HG03442 (cell line): ENCODE measurements around the gene TRIO.

Experiments
- ATAC-seq: cut with Tn5 transposase; IDR thresholded peaks from one replicate; pipeline ENCODE4 v1.9.1; 2021; ENCODE audit warnings: mild to moderate bottlenecking, moderate library complexity; ENCODE audit not compliant: unreplicated experiment

Gene TRIO

GRCh38 chr5:14443671-14444093 lies 300.5 kb downstream of the TRIO start:
- no peak for ATAC-seq

- no peak for ATAC-seq
Measured at GRCh38 chr5:14444161-14444560, 301.0 kb downstream of the TRIO start.

- ATAC-seq, result no peak
Measured at GRCh38 chr5:14445013-14445412, 301.9 kb downstream of the TRIO start.

GRCh38 chr5:14445576-14446290 lies 302.6 kb downstream of the TRIO start:
- ATAC-seq, result no peak

- peak; percentile 76 for ATAC-seq
Measured at GRCh38 chr5:14447958-14448911, 305.1 kb downstream of the TRIO start.

GRCh38 chr5:14449052-14449661 lies 306.0 kb downstream of the TRIO start:
- no peak for ATAC-seq

GRCh38 chr5:14450018-14450524 lies 306.9 kb downstream of the TRIO start:
- peak; percentile 64 for ATAC-seq

GRCh38 chr5:14450742-14451141 lies 307.6 kb downstream of the TRIO start:
- no peak for ATAC-seq

GRCh38 chr5:14451871-14452270 lies 308.7 kb downstream of the TRIO start:
- no peak for ATAC-seq

- no peak for ATAC-seq
Measured at GRCh38 chr5:14452685-14453454, 309.7 kb downstream of the TRIO start.

GRCh38 chr5:14453481-14453880 lies 310.3 kb downstream of the TRIO start:
- no peak for ATAC-seq

GRCh38 chr5:14455814-14456321 lies 312.7 kb downstream of the TRIO start:
- ATAC-seq, result no peak

- no peak for ATAC-seq
Measured at GRCh38 chr5:14457476-14457875, 314.3 kb downstream of the TRIO start.

- no peak for ATAC-seq
Measured at GRCh38 chr5:14458414-14458813, 315.3 kb downstream of the TRIO start.

GRCh38 chr5:14460844-14461398 lies 317.8 kb downstream of the TRIO start:
- ATAC-seq, result no peak

- no peak for ATAC-seq
Measured at GRCh38 chr5:14462681-14463080, 319.5 kb downstream of the TRIO start.

GRCh38 chr5:14463629-14464028 lies 320.5 kb downstream of the TRIO start:
- no peak for ATAC-seq

GRCh38 chr5:14464096-14464495 lies 321.0 kb downstream of the TRIO start:
- ATAC-seq, result no peak

- no peak for ATAC-seq
Measured at GRCh38 chr5:14464671-14465070, 321.5 kb downstream of the TRIO start.

GRCh38 chr5:14465116-14465515 lies 322.0 kb downstream of the TRIO start:
- no peak for ATAC-seq
